Right renal cortex interstitium (tissue), 3 donors: ENCODE data around the gene CXCL11. TPM values are rescaled to one million over a fixed set of nuclear protein-coding genes. Genes with fewer than 3 reads are reported as not detected.
A peak's percentile ranks its signal among the peaks of the same experiment; 100 is the strongest.
"Not testable (repeated sequence)": the region's sequence is repeated elsewhere in the genome, so short reads cannot be mapped to it uniquely, and the experiment has no call there.

Experiments
- DNase-seq, 3 donors: peaks; one replicate each; pipeline ENCODE4 v3.0.0-alpha.2; 2013; ENCODE audit warnings: low read depth in 3 of 3, low spot score in 2 of 3
- polyA plus RNA-seq, 3 donors: library from polyadenylated mRNA; unstranded; fragments of 120-200 nt; gene quantifications; one replicate each; pipeline ENCODE4 v1.2.1, GENCODE V29; 2013; ENCODE audit not compliant: insufficient read length in 3 of 3

The CXCL11 gene
- polyA plus RNA-seq, 3 donors = 0.32 to 0.44 (median 0.42) TPM

GRCh38 chr4:76003620-76004019 is 32.2 kb downstream of the CXCL11 start:
- DNase-seq = no peak

- no peak for DNase-seq
Measured at GRCh38 chr4:76003035-76003434, 32.8 kb downstream of the CXCL11 start.

GRCh38 chr4:76002176-76002575 is 33.7 kb downstream of the CXCL11 start:
- DNase-seq = no peak

- DNase-seq = no peak
Measured at GRCh38 chr4:76001700-76002099, 34.2 kb downstream of the CXCL11 start.

GRCh38 chr4:76000279-76000678 is 35.6 kb downstream of the CXCL11 start:
- DNase-seq = no peak

- DNase-seq = not testable (repeated sequence)
Measured at GRCh38 chr4:75998525-75999147, 37.2 kb downstream of the CXCL11 start.

- no peak for DNase-seq
Measured at GRCh38 chr4:75997946-75998345, 37.9 kb downstream of the CXCL11 start.

- no peak for DNase-seq
Measured at GRCh38 chr4:75997081-75997480, 38.8 kb downstream of the CXCL11 start.

GRCh38 chr4:75995727-75996126 is 40.1 kb downstream of the CXCL11 start:
- peak in 1 of 3 donors; percentile 29 for DNase-seq

GRCh38 chr4:75992462-75992861 is 43.4 kb downstream of the CXCL11 start:
- no peak for DNase-seq

- DNase-seq = no peak
Measured at GRCh38 chr4:75989846-75990528, 45.9 kb downstream of the CXCL11 start.

- DNase-seq = no peak
Measured at GRCh38 chr4:75985116-75985515, 50.8 kb downstream of the CXCL11 start.

Other genes with a start within 250 kb of the CXCL11 start
- gene PPEF2, start 133.6 kb downstream of the CXCL11 start, polyA plus RNA-seq = under 1 TPM in 2 of 3 donors, not detected in 1; 0.04 to 0.06 TPM
- 10 to 100 TPM; 13.6 to 19.4 (median 15.5) TPM for gene NAAA, start 95.1 kb downstream of the CXCL11 start, polyA plus RNA-seq
- 10 to 100 TPM; 46.7 to 54.7 (median 51.1) TPM for gene SDAD1, start 45.1 kb downstream of the CXCL11 start, polyA plus RNA-seq
- gene CXCL9, start 28.6 kb downstream of the CXCL11 start, polyA plus RNA-seq = under 1 TPM; 0.06 to 0.13 (median 0.12) TPM
- 1 to 10 TPM; 5.2 to 7.0 (median 5.4) TPM for gene CXCL10, start 12.6 kb downstream of the CXCL11 start, polyA plus RNA-seq
- gene ART3, start 38.6 kb upstream of the CXCL11 start, polyA plus RNA-seq = under 1 TPM; 0.28 to 0.60 (median 0.40) TPM
- 10 to 100 TPM; 76.1 to 84.8 (median 81.8) TPM for gene NUP54, start 112.3 kb upstream of the CXCL11 start, polyA plus RNA-seq
- gene SCARB2, start 177.8 kb upstream of the CXCL11 start, polyA plus RNA-seq = 100 to 1,000 TPM; 168 to 203 (median 193) TPM
- gene FAM47E, start 215.7 kb upstream of the CXCL11 start, polyA plus RNA-seq = 10 to 100 TPM in 1 of 3 donors, 1 to 10 TPM in 2; 6.7 to 10.4 (median 7.2) TPM